NCI-H748 (cell line): ENCODE measurements around the gene PCSK2.

Source experiments
- DNase-seq: peaks from one replicate; lab custom pipeline; 2025; ENCODE audit not compliant: unreplicated experiment; lab: John Stamatoyannopoulos, UW

The PCSK2 gene

DNA sequence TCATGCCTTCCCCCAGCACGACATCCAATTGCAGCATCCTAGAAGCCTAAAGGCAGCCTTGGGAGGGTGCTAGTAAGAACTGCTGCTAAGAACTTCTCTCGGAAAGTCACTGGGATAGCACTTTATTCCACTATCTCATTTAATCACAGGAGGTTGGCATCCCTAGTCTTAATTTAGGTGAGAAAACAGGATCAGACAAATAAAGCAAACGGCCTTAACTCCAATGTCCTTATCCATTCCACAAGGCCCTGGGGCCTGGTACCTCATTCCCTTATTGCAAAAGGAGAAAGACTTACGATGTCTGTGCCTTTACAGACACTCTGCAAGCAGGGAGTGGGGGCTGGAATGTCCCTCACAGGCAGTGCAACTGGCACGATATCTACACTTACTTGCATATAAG is 243.7 kb downstream of the PCSK2 start:
- DNase-seq: no peak

DNA sequence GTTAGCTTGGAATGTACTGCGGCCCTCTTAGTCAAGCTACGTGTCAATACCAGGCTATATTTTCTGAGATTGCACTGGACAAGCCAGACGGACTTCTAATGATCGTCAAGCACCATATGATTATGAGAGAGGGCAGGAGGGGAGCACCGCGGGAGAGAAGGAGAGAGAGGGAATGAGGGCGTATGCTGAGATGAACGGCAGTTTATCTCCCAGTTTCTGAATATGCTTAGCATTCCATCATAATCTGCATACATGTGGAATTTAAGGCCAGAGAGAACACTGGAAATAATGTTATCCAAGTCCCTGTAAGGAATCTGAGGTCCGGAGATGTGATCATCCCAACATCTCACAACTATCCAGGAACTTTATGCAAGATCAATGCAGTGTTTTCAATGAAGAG is 244.1 kb downstream of the PCSK2 start:
- DNase-seq: no peak

DNA sequence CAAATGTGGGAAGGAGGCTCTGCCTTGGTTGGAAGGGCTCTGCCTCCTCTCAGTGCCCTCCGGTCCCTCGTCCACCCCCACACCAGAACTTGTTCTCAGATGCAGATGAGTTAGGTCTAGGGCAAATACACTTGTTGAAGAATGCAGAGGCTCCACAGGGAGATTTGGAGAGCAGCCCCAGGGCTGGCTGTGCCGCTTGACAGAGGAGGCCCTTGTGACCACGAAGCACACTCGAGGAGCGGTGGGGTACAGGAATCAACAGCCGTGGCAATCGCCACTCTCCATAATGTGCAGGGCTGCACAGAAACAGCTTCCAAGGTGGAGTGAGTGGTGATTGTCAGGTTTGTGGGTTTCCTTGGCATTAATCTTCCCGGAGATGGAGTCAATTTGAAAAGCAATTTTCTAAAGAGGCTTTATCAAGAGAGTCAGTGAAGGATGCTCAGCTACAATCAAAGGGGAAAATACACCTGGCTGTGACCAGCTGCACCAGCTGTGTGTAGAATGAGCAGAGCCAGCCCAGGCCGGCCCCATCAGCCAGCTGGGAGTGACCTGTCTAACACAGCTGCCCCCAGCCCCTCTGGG is 244.9 kb downstream of the PCSK2 start:
- no peak for DNase-seq

DNA sequence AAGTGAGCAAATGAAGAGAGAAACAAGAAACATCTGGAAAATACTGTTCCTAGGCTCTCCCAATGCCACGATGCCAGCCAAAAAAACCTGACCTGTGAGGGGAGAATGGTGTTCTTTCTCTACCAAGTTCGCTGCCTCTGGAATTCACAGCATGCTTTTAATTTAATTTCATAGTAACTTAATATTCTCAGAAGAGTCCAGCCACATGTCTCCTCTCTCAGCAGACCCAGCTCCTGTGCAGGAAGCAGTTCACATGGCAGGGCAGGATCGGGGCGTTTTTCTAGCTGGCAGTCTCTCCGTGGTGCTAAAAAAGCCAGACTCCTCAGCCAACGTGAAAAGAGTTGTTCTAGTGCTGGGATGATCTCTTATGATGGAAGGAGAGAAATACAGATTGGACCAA is 246.8 kb downstream of the PCSK2 start:
- DNase-seq: no peak

DNA sequence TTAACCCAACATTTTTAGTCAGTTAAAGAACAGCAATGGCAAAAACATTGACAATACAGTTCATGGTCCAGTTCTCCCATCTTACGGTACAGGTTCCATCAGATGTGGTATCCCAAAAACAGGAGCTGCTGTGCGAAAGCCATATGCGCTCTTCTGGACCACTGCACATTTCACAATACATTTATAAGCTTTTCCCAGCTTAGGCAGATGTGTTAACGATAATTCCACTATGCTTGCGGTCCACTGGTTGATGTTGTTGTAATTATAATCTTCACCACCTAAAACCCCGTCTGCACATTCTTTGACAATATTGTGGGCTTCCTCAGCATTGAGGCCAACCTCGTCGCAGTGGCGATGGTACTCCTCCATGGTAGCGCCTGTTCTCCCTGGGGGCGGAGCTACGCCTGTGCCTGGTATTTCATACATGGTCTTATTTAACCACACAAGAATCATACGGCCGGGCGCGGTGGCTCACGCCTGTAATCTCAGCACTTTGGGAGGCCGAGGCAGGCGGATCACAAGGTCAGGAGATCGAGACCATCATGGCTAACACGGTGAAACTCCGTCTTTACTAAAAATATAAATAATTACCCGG is 252.3 kb downstream of the PCSK2 start:
- no peak for DNase-seq

DNA sequence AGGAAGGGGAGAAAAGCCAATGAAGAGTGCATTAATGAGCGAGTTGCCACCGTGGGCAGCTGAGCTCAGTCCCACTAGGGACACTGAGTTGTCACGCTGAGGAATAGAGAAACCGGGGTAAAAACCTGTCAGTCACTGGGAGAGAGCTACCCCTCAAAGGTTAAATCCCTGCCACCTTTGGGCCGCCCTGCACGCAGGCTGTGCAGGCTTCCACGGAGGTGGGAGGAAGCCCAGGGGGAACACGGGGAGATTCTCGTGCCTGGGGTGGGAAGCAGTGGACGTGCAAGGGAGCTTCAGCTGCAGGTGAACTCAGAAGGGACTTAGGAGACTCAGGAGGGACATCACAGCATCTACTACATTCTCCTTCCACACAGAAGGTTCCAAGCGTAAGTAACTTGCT is 253.9 kb downstream of the PCSK2 start:
- no peak for DNase-seq

DNA sequence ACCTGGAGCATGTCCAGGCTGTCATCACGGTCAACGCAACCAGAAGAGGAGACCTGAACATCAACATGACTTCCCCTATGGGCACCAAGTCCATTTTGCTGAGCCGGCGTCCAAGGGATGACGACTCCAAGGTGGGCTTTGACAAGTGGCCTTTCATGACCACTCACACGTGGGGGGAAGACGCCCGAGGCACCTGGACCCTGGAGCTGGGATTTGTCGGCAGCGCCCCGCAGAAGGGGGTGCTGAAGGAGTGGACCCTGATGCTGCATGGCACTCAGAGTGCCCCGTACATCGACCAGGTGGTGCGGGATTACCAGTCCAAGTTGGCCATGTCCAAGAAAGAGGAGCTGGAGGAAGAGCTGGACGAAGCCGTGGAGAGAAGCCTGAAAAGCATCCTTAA is 254.8 kb downstream of the PCSK2 start:
- DNase-seq: no peak

DNA sequence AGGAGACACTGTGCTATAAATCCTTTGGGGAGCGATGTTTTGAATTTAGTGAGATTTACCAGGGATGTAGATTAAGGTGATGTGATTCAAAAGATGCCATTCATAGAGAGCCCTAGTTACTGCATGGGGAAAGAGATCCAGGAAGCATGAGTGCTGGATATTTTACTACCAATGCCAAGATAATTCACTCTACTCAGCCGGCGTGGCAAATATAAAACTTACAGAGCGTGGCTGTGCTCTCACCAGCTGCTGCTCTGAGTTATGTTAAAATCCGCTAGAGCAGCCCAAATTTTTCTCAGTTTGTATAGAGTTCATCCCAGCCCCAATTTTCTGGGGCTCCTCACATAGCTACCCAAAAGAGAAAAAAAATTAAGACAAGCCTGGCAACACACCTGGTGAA is 255.7 kb downstream of the PCSK2 start:
- no peak for DNase-seq

DNA sequence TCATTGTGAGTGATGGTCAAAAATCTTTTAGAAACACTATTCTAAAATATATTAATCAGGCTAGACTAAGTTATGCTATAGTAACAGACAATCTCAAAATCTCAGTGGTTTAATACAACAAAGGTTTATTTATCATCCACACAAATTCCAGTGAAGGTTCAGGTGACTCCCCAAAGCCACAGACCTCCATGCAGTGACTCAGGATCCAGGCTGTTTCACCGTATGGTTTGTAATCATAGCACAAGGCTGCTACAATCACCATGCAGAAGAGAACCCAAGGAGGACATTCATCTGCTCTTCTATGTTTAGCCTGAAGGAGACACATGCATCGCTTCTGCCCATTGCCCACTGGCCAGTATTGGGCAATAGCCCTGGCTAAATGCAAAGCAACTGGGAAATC is 258.2 kb downstream of the PCSK2 start:
- DNase-seq: no peak

DNA sequence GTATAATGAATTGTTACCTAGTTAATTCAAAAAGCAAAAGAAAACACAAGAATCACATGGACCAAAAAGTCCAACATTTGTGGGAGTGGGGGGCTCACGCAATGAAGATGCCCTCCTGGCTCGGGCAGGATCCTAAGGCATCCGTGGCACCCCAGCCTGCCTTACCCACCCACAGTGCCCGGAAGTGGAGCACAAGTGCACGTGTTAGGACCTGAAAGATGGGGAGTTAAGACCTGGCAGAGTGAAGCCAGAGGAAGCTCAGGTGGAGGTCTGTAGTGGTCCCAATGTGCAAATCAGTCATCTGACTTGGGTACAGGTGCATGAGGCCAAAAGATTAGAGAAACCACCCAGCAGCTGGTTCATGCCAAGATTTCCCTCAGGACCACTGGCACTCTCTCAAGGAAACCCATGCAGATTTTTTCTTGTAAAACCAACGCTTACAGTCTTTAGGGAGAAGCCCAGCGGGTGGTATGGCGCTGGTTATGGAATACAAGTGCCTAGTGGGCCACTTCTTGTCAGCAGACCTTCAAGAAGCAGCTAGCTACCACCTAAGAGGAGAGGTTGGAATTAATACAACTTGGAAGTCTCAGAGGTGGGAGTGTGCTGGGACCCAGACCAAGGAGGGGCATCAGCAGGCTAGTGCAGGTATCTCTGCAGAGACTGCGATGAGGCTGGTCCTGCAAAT is 262.2 kb downstream of the PCSK2 start:
- DNase-seq: no peak

DNA sequence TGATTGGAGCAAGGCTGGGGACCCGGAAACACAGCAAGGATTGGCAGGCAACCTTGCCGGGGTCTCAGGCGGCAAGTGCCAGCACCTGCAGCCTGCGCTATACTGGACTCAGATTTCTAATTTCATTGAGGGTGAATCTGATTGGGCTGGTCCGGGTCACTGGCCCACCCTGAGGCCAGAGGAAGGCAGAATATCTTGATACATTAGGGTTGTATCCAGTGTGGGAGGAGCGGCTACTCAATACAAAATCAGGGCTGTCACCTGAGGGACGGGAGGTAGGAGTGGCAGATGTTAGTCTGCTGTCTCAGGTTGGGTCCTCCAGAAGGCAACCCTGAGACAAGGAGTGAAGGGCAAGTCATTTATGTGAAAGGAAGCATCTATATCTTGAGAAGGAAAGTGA is 263.7 kb downstream of the PCSK2 start:
- DNase-seq: no peak

DNA sequence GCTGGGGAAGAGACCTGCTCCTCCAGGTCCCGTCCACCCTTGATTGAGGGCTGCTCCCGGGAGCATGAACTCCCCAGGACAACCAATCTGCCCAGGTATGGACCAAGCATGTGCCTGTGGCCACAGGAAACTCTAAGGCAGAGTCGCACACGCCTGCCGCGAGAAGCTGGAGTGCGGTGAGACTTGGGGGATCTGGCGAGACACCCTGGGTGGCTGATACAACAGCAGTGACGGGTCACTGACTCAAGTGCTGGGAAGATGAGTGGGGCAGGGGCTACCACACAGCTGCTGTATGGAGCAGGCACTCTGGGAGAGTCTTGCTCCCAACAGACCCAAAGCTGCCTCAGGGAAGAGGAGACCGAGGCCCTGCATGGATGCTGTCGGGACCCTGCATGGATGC is 264.2 kb downstream of the PCSK2 start:
- no peak for DNase-seq

DNA sequence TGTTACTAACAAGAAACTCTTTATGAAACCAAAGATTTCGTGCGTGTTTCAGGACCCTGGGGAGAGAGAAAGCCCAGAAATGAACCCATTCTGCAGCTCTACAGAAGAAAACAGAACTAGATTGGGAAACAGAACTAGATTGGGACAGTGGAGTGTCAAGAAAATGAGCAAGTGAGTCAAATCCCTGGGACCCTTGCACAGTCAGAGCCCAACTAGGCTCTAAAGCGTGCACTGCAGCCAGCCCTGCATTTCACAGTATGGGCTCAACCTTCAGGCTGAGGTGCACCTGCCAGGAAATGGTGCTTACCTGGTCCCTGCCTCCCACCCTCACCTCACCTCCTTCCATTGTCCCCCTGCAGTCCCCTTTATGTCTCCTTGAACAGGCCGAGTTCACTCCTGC is 264.6 kb downstream of the PCSK2 start:
- DNase-seq: no peak

DNA sequence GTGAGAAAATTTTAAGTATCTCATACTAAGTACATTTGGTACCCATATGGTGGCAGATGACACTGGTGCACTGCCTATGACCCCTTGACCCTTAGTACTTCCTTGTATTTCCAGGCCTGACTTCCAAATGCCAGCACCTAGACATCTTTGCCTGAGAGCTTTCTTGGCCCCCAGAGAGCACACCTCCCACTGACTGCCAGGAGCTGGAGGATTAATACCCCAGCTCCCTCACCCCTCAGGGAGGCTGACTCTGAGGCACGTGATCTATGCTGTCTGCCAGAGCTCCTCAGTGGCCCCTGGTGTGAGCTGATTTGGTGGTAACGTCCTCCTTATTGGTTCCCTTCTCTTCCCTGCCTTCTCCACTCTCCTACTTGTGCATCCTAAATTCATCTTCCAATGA is 266.3 kb downstream of the PCSK2 start:
- no peak for DNase-seq

DNA sequence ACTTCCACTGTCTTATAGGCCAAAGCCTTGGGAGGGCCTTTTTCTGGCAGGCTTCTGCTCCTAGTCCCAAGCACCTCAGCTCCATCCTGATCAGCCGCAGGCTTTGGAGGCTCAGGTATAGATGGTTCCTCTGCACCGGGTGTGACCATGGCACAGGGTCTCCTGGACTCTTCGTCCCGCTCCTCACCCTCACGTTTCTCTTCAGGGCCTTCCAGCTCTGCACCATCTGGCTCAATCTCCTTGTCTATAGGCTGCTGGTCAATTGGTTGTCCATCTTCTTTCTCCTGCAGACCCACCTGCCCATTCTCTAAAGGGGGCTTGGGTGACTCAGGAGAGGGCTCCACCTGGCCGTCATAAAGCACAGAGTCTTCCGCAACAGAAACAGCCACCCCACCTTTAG is 267.4 kb downstream of the PCSK2 start:
- no peak for DNase-seq

DNA sequence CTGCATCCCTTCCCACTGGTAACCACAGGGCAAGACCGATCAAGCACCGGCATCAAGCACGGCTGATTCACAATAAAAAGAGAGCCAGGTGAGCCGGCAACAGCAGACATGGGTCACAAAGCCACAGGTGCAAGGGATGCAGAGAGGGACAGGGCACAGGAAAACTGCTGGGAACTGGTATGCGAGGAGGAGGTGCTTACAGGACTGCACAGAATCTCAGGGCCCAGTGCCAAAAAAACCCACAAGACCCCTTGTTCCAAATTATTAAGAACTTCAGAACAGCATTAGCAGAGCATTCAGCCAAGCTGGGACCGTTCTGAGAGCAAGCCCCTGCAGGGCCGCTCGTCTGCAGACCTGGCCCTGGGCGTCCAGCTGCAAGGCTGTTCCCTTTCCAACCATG is 269.0 kb downstream of the PCSK2 start:
- DNase-seq: no peak

DNA sequence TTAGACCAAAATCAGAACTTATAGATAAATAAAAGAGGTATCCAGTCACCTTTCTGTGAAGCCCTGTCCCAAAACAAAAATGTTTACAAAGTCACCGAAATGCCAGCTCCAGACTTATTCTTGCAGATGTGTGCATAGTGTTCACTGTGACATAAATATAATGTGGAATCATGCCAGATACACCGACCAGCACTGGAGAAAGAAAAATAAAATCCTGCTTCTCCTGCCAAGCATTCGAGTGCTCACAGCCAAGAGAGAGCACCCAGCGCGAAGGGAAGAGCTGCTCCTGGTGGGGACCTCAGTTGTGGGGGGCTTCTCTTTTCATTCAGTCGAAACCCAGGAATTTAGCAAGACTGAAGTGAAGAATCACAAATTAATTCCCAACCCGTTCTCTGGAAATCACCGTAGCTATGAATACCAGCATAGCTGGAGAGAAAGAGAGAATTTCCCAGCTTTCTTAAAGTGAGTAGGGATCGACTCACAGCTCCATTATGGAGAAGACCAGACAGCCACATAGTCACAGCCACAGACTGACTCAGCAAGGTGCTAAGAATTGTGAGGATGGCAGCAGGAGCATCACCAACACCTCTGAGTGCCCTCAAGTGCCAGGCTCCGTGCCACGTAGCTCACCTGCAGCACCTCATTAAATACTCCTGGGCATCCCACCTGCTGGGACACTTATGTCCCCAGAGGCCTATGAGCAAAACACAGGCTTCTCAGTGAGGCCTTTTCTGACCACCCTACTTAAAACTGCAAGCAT is 271.2 kb downstream of the PCSK2 start:
- no peak for DNase-seq

DNA sequence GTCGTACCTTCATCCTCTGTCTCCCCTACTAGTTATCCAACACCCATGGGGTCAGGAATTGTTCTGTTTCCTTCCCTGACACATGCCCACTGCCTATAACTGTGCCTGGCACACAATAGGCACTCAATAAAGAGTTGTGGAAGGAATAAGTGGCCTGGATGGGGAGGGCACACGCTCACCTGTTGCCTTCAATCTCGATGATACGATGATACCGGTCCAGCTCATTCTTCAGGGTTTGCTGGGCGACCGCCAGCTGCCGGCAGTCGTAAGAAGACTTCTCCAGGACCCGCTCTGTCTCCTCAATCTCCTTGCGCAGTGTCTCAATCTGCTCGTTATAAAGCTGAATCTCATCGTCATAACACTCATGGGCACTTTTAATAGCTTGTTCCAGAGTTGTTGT is 271.8 kb downstream of the PCSK2 start:
- no peak for DNase-seq

DNA sequence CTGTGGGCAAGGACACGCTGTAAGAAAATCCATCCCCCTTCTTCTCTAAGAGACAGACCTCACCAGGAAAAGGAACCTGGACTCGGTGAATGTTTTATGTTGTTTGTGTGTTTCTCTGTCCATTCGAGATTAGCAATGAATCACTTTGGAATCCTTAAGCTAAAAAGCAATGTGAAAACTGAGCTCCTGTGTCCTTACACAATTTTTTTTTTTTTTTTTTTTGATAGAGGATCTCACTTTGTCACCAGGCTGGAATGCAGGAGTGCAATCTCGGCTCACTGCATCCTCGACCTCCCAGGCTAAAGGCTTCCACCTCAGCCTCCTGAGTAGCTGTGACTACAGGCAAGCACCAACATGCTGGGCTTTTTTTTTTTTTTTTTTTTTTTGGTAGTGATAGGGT is 272.2 kb downstream of the PCSK2 start:
- no peak for DNase-seq

DNA sequence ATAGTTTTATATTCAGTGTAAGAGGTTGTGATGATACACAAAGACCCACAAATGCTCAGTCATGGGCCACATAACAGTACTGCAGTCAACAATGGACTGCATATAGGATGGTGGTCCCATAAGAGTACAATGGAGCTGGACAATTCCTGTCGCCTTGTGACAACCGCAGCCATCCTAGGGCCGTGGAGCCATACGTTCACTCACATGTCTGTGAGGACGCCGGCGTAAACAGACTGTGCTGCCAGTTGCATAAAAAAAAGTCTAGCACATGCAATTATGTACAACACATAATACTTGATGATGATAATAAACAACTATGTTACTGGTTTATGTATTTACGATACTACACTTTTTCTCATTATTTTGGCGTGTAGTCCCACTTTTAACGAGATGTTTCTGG is 273.4 kb downstream of the PCSK2 start:
- DNase-seq: no peak

DNA sequence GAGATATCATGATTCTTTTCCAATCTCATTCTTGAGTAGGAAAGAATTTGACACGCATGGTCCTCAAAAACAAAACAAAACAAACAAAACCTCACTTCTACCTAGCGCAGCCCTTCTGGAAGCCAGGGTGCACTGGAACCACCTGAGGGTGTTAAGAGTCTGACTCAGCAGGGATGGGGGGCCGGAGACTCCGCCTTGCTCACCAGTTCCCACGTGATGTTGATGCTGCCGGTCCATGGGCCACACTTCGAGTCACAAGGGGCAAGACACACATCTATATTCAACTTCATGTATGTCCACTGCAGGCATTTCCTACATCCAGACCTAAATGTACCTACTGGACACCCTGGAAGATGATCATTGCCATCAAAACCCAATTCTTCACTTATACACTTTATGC is 274.0 kb downstream of the PCSK2 start:
- no peak for DNase-seq

DNA sequence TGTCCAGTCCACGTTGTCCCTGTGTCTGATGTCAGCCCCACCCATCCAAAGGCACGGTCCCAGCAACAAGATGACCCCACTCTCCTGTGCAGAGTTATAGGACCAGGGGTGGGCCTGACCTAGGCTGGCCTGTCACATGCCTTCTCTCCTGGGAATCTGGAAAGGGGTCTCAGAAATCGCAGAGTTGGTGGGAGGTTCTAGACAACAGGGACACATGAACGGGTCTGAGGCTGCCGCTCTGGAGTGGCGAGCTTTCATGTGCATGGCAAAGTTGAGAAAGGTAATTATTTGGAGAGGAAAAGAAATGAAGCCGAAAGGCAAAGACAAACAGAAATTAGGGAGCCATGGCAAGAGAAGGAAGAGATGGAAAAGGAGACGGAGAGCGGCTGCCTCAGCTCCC is 274.9 kb downstream of the PCSK2 start:
- no peak for DNase-seq
